Tibial nerve (tissue), 4 donors: ENCODE measurements around the gene PPP4C. TPM values are rescaled to one million over a fixed set of nuclear protein-coding genes. Genes with fewer than 3 reads are reported as not detected.

Experiments
- DNase-seq, 2 donors: peaks; one replicate each; pipeline ENCODE4 v3.0.0-alpha.2; 2019; ENCODE audit warnings: low spot score in 2 of 2
- H3K27ac ChIP-seq, 4 donors: fragments of 200-600 bp; sonication (generic) in 3 of 4; one replicate each; pipeline ENCODE4 v1.5.1; 2017 to 2019; ENCODE audit warnings: mild to moderate bottlenecking in 1 of 4
- H3K27me3 ChIP-seq, 2 donors: fragments of 200-600 bp; sonication (generic) in 1 of 2; one replicate each; pipeline versions ENCODE4 v1.5.1 to v1.6.0; 2017 to 2019
- H3K36me3 ChIP-seq, 3 donors: fragments of 200-600 bp; sonication (generic); one replicate each; pipeline ENCODE4 v1.5.1; 2018 to 2019
- H3K4me1 ChIP-seq, 4 donors: fragments of 200-600 bp; sonication (generic) in 3 of 4; one replicate each; pipeline ENCODE4 v1.5.1; 2017 to 2019
- H3K4me3 ChIP-seq, 4 donors: fragments of 200-600 bp; sonication (generic) in 3 of 4; one replicate each; pipeline ENCODE4 v1.5.1; 2017 to 2019; ENCODE audit warnings: mild to moderate bottlenecking in 1 of 4, moderate library complexity in 1 of 4
- H3K9me3 ChIP-seq, 4 donors: fragments of 200-600 bp; sonication (generic) in 3 of 4; one replicate each; pipeline ENCODE4 v1.5.1; 2017 to 2019
- EP300 ChIP-seq, 2 donors: sonication (generic); formaldehyde crosslinking; IDR thresholded peaks; one replicate each; pipeline ENCODE4 v1.6.1; 2017; ENCODE audit warnings: antibody characterized with exemption in 2 of 2, mild to moderate bottlenecking in 1 of 2
- POLR2A ChIP-seq, 2 donors: fragments of 450-650 bp; IDR thresholded peaks; one replicate each; pipeline ENCODE4 v1.6.1; 2017; ENCODE audit warnings: antibody characterized with exemption in 2 of 2, mild to moderate bottlenecking in 2 of 2, moderate library complexity in 2 of 2
- WGBS, 2 donors: methylation state at CpG; one replicate each; pipeline ENCODE4 v1.1.5; 2018; 5-methylcytosine and 5-hydroxymethylcytosine counted together
- total RNA-seq, 4 donors: library from RNA; depleted of rRNA; stranded (reverse); fragments of >200 nt; gene quantifications; one replicate each; pipeline ENCODE4 v1.1.0, GENCODE V29; 2016
- TF ChIP-seq, protein P1 (sequence below), 5 experiments: fragments of 200-600 bp in 3 of 5; fragments of 450-650 bp in 2 of 5; sonication (generic) in 3 of 5; IDR thresholded peaks; one replicate each; pipeline ENCODE4 v1.5.1; 2016 to 2019; ENCODE audit warnings: antibody characterized with exemption in 5 of 5, mild to moderate bottlenecking in 3 of 5, moderate library complexity in 2 of 5

Gene PPP4C
- total RNA-seq, 4 donors from 2014 or later: 21.1 to 54.3 (median 34.3) TPM

- Histone ChIP-seq H3K36me3 (peaks cover 0 to 60% (median 20%) of the 10 kb centered on the region in 3 donors), H3K27me3 (no peaks in the 10 kb centered on the region), H3K4me3 (no peak overlapping the region), H3K9me3 (no peaks in the 10 kb centered on the region), H3K4me1 (peaks cover 0 to 32% (median 19%) of the 10 kb centered on the region in 4 donors), H3K27ac (no peak overlapping the region)
- TF ChIP-seq, protein P1, sequence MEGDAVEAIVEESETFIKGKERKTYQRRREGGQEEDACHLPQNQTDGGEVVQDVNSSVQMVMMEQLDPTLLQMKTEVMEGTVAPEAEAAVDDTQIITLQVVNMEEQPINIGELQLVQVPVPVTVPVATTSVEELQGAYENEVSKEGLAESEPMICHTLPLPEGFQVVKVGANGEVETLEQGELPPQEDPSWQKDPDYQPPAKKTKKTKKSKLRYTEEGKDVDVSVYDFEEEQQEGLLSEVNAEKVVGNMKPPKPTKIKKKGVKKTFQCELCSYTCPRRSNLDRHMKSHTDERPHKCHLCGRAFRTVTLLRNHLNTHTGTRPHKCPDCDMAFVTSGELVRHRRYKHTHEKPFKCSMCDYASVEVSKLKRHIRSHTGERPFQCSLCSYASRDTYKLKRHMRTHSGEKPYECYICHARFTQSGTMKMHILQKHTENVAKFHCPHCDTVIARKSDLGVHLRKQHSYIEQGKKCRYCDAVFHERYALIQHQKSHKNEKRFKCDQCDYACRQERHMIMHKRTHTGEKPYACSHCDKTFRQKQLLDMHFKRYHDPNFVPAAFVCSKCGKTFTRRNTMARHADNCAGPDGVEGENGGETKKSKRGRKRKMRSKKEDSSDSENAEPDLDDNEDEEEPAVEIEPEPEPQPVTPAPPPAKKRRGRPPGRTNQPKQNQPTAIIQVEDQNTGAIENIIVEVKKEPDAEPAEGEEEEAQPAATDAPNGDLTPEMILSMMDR (IDR thresholded peaks at IDR 0.05): no peak
- TF ChIP-seq EP300 (IDR thresholded peaks at IDR 0.05): no peak
- no peak for TF ChIP-seq POLR2A (IDR thresholded peaks at IDR 0.05)
- no peak for DNase-seq
- 86 to 88% methylated on average over 2 of the region's 2 CpGs for WGBS, 2 donors
Observed at GRCh38 chr16:30119428-30119827, 43.6 kb downstream of the PPP4C start.

DNA sequence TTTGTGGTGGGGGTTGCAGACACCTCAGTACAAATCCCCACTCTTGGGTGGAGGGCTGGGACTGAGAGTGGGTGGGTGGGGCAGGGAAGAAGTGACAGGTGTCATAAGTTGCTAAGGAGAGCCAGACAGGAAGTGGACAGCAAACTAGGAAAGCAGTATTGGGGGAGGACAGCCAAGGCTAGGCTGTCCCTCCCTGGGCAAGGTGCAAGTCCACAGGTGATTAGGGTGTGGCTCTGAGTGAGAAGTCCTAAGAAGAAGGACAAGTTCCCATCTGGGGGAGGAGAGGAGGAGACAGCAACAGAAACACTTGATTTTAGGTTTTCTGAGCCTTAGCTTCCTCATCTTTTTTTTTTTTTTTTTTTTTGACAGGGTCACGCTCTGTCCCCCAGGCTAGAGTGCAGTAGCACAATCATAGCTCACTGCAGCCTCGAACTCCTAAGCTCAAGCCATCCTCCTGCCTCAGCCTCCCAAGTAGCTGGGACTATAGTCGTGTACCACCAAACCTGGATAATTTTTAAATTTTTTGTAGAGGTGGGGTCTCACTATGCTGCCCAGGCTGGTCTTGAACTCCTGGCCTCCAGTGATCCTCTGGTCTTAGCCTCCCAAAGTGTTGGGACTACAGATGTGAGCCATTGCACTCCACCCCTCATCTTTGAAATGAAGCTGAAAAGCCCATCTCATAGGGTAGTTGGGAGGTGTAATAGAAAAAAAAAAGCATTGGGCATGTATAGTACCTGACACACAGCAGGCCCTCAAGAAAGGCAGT, 44.7 kb downstream of the PPP4C start:
- DNase-seq: no peak
- Histone ChIP-seq H3K27me3 (no peaks in the 10 kb centered on the region), H3K36me3 (peaks cover 0 to 49% (median 20%) of the 10 kb centered on the region in 3 donors), H3K4me1 (peaks cover 0 to 31% (median 21%) of the 10 kb centered on the region in 4 donors), H3K4me3 (no peak overlapping the region), H3K27ac (peak overlapping the region in 1 of 4 donors; percentile 92), H3K9me3 (no peaks in the 10 kb centered on the region)
- TF ChIP-seq EP300 (IDR thresholded peaks at IDR 0.05): no peak
- TF ChIP-seq POLR2A (IDR thresholded peaks at IDR 0.05): no peak
- TF ChIP-seq, protein P1 (IDR thresholded peaks at IDR 0.05): no peak
- WGBS, 2 donors: 86 to 89% methylated on average over 3 of the region's 3 CpGs

GRCh38 chr16:30121741-30122571, 46.2 kb downstream of the PPP4C start:
- 43 to 48% methylated on average over 19 to 26 of the region's 31 CpGs for WGBS, 2 donors
- TF ChIP-seq POLR2A (IDR thresholded peaks at IDR 0.05) (no peak), EP300 (IDR thresholded peaks at IDR 0.05) (peak in 1 of 2 donors; percentile 38)
- TF ChIP-seq, protein P1 (IDR thresholded peaks at IDR 0.05): no peak
- Histone ChIP-seq H3K9me3 (no peaks in the 10 kb centered on the region), H3K27ac (peak overlapping the region; percentile 90 to 94 (median 92)), H3K36me3 (peaks cover 0 to 35% (median 13%) of the 10 kb centered on the region in 3 donors), H3K4me3 (peak overlapping the region; percentile 64 to 92 (median 77)), H3K4me1 (peaks cover 0 to 31% (median 21%) of the 10 kb centered on the region in 4 donors), H3K27me3 (no peaks in the 10 kb centered on the region)
- DNase-seq: peak; percentile 58 to 62

DNA sequence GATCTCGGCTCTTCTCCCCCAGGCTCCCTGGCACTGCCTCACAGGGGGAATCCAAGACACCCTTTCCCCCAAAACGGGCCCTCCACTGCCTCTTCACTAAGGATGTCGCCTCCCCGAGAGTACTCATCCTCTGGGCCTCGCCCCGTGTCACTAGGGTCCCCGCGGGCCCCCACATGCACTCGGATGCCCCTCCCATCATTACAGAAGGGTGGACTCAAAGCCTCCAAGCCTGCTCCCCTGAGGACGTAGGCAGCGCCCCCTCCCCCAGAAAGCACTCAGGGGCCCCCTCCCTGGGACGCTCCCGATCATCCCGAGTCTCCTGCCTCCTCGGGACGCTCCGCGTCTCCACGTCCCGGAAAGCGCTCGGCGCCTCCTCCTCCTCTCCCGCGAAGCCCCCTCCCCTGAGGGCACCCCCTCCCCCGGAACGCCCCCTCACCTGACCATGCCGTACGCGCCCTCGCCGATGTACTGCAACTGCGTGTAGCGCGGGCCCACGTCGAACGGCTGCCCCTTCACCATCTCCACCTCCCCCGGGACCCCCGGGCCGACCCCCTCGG, 46.9 kb downstream of the PPP4C start:
- 0 to 1% methylated on average over 15 to 35 of the region's 42 CpGs for WGBS, 2 donors
- H3K27me3 ChIP-seq: no peaks in the 10 kb centered on the region
- H3K4me3 ChIP-seq: peak overlapping the region; percentile 64 to 92 (median 77)
- H3K4me1 ChIP-seq: peaks cover 0 to 31% (median 21%) of the 10 kb centered on the region in 4 donors
- H3K9me3 ChIP-seq: no peaks in the 10 kb centered on the region
- peaks cover 0 to 28% (median 6%) of the 10 kb centered on the region in 3 donors for H3K36me3 ChIP-seq
- TF ChIP-seq POLR2A (IDR thresholded peaks at IDR 0.05): no peak
- TF ChIP-seq, protein P1 (IDR thresholded peaks at IDR 0.05): no peak
- TF ChIP-seq EP300 (IDR thresholded peaks at IDR 0.05): no peak
- peak overlapping the region; percentile 90 to 94 (median 92) for H3K27ac ChIP-seq
- DNase-seq: no peak
